Parathyroid adenoma (tissue), 2 donors: ENCODE results near the gene NDUFA5.
"Not testable (repeated sequence)": the region's sequence is repeated elsewhere in the genome, so short reads cannot be mapped to it uniquely, and the experiment has no call there.

Source experiments
- H2AFZ ChIP-seq: fragments of 300-600 bp; sonication (generic); one replicate; pipeline ENCODE4 v1.7.0; 2017; ENCODE audit warnings: antibody characterized with exemption, mild to moderate bottlenecking
- H3K27ac ChIP-seq: fragments of 300-600 bp; sonication (generic); one replicate; pipeline ENCODE4 v1.7.0; 2017
- H3K27me3 ChIP-seq: fragments of 300-600 bp; sonication (generic); one replicate; pipeline ENCODE4 v1.7.0; 2017; ENCODE audit warnings: low read length; ENCODE audit not compliant: control insufficient read depth, insufficient read depth
- H3K36me3 ChIP-seq: fragments of 300-600 bp; sonication (generic); one replicate; pipeline ENCODE4 v1.7.0; 2017; ENCODE audit warnings: low read length; ENCODE audit not compliant: control insufficient read depth, insufficient read depth
- H3K4me1 ChIP-seq: fragments of 300-600 bp; sonication (generic); one replicate; pipeline ENCODE4 v1.7.0; 2017; ENCODE audit warnings: control low read depth
- H3K4me2 ChIP-seq: fragments of 300-600 bp; sonication (generic); one replicate; pipeline ENCODE4 v1.7.0; 2017; ENCODE audit warnings: low read length
- H3K4me3 ChIP-seq: fragments of 300-600 bp; sonication (generic); one replicate; pipeline ENCODE4 v1.7.0; 2017; ENCODE audit warnings: low read depth, low read length
- H3K79me2 ChIP-seq: fragments of 300-600 bp; sonication (generic); one replicate; pipeline ENCODE4 v1.7.0; 2017; ENCODE audit warnings: control low read depth
- H3K9ac ChIP-seq: fragments of 300-600 bp; sonication (generic); one replicate; pipeline ENCODE4 v1.7.0; 2017; ENCODE audit warnings: mild to moderate bottlenecking
- H3K9me3 ChIP-seq: fragments of 300-600 bp; sonication (generic); one replicate; pipeline ENCODE4 v1.7.0; 2017; ENCODE audit warnings: low read length; ENCODE audit not compliant: control insufficient read depth
- TF ChIP-seq, protein P1 (sequence below): fragments of 300-600 bp; sonication (generic); IDR thresholded peaks from one replicate; pipeline ENCODE4 v1.7.0; 2017; ENCODE audit warnings: antibody characterized with exemption, mild to moderate bottlenecking
- donor health status: primary hyperparathyroidism.

NDUFA5 gene

DNA sequence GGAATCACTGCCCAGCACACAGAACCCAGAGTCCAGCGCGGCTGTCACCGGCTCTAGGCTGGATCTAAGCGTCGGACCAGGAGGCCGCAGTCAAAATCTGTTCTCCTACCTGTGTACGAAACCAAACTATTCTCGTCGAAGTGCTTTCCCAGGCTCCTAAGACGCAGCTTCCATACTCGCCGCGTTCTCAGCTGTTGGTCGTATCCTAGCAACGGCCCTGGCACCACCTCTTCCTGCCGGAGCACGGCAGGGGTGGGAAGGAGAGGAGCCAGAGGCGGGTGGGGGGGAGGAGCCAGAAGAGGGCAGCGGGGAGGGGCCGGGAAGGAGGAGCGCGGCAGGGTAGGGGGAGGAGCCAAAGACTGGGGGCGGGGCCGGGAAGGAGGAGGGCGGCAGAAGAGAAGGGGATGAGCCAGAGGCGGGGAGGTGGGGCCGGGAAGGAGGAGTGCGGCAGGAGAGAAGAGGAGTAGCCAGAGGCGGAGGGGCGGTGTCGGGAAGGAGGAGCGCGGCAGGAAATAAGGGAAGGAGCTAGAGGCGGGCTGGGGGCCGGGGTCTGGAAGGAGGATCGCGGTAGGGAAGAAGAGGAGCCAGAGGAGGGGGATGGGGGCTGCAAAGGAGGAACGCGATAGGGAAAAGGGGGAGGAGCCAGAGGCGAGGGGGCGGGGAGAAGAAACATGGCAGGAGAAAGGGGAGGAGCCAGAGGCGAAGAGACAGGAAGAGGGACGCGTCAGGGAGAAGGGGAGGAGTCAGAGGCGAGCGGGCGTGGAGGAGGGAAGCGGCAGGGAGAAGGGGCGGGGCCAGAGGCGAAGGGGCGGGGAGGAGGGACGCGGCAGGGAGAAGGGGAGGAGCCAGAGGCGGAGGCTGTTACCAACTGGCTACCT lies 23.0 kb downstream of the NDUFA5 start, which contains the start of gene IQUB:
Gene IQUB, minus strand, starts transcription at position 213 of the 878 bp plus-strand sequence. CDS start 22,255 bp downstream, outside the sequence.
- H3K27ac ChIP-seq: peak within 1 kb of the TSS; percentile 82
- no peaks in the 10 kb centered on the region for H3K36me3 ChIP-seq
- peak within 1 kb of the TSS; percentile 94 for H3K4me3 ChIP-seq
- peaks cover 5% of the 10 kb centered on the region for H3K79me2 ChIP-seq
- peak within 1 kb of the TSS; percentile 95 for H3K4me2 ChIP-seq
- H2AFZ ChIP-seq: peak within 1 kb of the TSS; percentile 76
- no peaks in the 10 kb centered on the region for H3K9me3 ChIP-seq
- TF ChIP-seq, protein P1, sequence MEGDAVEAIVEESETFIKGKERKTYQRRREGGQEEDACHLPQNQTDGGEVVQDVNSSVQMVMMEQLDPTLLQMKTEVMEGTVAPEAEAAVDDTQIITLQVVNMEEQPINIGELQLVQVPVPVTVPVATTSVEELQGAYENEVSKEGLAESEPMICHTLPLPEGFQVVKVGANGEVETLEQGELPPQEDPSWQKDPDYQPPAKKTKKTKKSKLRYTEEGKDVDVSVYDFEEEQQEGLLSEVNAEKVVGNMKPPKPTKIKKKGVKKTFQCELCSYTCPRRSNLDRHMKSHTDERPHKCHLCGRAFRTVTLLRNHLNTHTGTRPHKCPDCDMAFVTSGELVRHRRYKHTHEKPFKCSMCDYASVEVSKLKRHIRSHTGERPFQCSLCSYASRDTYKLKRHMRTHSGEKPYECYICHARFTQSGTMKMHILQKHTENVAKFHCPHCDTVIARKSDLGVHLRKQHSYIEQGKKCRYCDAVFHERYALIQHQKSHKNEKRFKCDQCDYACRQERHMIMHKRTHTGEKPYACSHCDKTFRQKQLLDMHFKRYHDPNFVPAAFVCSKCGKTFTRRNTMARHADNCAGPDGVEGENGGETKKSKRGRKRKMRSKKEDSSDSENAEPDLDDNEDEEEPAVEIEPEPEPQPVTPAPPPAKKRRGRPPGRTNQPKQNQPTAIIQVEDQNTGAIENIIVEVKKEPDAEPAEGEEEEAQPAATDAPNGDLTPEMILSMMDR: no peak
- no peaks in the 10 kb centered on the region for H3K4me1 ChIP-seq
- H3K27me3 ChIP-seq: no peaks in the 10 kb centered on the region
- H3K9ac ChIP-seq: no peak within 1 kb of the TSS

DNA sequence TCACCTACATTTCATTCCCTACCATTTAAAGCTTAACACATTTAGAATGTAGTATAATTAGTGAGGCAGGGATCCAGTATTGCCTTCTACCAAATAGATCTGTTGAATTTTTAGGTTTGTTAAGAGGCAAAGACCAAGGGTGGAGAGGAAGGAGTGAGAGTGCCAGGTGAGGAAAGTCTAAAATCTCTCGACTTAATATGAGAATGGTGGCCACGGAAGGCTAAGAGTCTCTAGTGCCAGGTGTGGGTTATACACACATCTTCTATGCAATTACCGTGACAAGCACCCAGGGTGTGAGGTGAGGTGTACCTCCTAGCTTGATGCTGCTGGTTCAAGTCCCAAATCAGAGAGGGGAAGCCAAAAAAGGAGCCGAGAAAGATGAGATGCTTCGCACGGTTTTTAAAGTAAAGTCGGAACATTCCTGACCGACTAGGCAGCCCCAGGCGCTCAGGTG lies 23.7 kb downstream of the NDUFA5 start:
- Histone ChIP-seq H3K4me1 (no peaks in the 10 kb centered on the region), H3K4me2 (peak overlapping the region; percentile 95), H3K79me2 (peaks cover 5% of the 10 kb centered on the region), H3K36me3 (no peaks in the 10 kb centered on the region), H3K27ac (peak overlapping the region; percentile 82), H3K4me3 (peak overlapping the region; percentile 94), H2AFZ (peak overlapping the region; percentile 76), H3K27me3 (no peaks in the 10 kb centered on the region), H3K9me3 (no peaks in the 10 kb centered on the region), H3K9ac (no peak overlapping the region)
- TF ChIP-seq, protein P1: no peak

DNA sequence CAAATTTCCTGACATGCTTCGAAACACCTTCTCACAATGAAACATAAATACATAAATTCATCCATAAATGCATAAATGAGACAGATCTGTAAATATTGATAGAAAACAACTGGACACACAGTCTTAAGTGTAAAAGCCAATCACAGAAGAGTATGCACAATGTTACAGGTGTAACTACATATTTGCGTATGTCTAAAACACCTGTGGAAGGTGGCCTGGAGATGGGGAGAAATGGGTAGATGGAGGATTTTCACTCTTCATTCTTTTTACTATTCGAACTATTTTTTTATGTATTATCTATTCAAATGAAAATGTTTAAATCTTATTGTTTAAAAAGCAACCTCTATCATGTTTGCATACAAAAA lies 24.1 kb downstream of the NDUFA5 start:
- peak overlapping the region; percentile 76 for H2AFZ ChIP-seq
- H3K4me2 ChIP-seq: peak overlapping the region; percentile 95
- no peaks in the 10 kb centered on the region for H3K27me3 ChIP-seq
- peaks cover 5% of the 10 kb centered on the region for H3K79me2 ChIP-seq
- no peaks in the 10 kb centered on the region for H3K36me3 ChIP-seq
- H3K4me1 ChIP-seq: no peaks in the 10 kb centered on the region
- H3K9ac ChIP-seq: no peak overlapping the region
- TF ChIP-seq, protein P1: no peak
- no peaks in the 10 kb centered on the region for H3K9me3 ChIP-seq
- peak overlapping the region; percentile 94 for H3K4me3 ChIP-seq
- H3K27ac ChIP-seq: peak overlapping the region; percentile 82

DNA sequence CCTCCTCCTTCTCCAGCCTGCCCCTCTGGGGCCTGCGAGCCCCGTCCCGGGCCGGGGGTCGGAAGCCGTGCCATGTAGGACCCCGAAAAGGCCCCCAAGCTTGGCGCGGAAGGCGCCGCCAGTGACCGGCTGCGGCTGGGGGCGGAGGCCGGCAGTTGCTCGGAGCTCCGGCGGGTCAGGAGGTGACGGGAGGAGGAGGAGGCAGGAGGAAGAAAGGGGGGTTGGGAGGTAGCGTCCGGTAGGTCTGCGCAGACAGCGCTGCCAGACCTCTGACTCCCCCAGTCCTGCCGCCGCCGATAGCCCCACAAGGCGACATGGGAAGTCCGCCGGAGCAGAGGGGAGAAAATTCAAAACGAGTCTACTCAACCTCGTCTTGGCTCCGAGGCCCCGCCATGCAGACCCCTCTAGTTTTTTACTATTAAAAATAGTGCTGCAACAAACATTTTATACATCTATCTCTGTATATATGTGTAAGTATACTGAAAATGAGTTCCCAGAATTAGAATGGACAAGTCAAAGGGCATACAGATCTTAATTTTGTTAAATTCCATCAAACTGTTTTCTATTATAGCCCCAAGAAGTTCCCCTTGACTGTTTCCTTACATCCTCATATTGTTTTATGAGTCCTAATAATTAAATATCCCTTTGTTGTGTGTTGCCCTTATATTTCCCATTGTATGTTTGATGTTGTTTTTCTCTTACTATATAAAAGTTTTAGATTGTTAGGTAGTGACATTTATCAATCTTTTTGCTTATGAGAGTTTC lies 24.6 kb downstream of the NDUFA5 start:
- peak overlapping the region; percentile 95 for H3K4me2 ChIP-seq
- not testable (repeated sequence) for H3K9ac ChIP-seq, H3K36me3 ChIP-seq, H3K9me3 ChIP-seq, H3K27ac ChIP-seq, H3K4me1 ChIP-seq, H3K27me3 ChIP-seq, H3K79me2 ChIP-seq
- peak overlapping the region; percentile 76 for H2AFZ ChIP-seq
- H3K4me3 ChIP-seq: peak overlapping the region; percentile 94

DNA sequence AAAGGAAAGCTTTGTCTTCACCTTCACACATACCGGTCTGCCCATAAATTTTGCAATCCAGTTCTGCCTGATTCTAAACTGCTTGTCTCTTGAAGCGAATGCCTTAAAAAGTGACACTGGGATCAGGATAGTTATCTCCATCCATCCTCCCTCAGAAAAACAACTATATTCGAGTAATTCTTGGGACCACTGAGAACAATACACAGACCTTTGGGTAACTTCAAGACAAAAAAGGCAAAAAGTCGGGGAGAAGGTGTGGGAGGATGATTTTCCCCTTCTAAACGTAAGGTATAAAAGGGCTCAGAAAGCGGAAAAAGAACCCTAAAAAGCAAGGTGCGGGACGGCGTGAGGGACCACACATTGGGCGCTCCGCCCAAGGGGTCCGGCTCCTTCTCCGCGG lies 25.3 kb downstream of the NDUFA5 start:
- peak overlapping the region; percentile 47 for H3K4me2 ChIP-seq
- H3K4me3 ChIP-seq, H3K27me3 ChIP-seq, H3K9me3 ChIP-seq, H3K9ac ChIP-seq, H3K79me2 ChIP-seq, H3K36me3 ChIP-seq, H3K4me1 ChIP-seq, H3K27ac ChIP-seq: not testable (repeated sequence)
- H2AFZ ChIP-seq: peak overlapping the region; percentile 69

DNA sequence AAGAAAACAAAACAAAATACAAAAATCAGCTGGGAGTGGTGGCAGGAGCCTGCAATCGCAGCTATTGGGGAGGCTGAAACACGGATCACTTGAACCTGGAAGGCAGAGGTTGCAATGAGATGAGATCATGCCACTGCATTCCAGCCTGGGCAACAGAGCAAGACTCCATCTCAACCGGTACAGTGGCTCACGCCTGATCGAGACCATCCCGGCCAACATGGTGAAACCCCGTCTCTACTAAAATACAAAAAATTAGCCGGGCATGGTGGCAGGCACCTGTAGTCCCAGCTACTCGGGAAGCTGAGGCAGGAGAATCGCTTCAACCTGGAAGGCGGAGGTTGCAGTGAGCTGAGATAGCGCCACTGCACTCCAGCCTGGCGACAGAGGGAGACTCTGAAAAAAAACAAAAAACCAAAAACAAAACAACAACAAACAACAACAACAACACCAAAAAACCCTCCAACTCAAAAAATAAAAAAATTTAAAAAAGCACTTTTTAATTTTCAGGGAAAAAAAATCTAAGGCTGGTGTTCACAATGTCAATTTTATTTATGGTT lies 27.5 kb downstream of the NDUFA5 start:
- H3K27ac ChIP-seq, H3K27me3 ChIP-seq, H3K36me3 ChIP-seq, H3K79me2 ChIP-seq, H3K9ac ChIP-seq, H3K4me3 ChIP-seq, H3K9me3 ChIP-seq, H2AFZ ChIP-seq, H3K4me2 ChIP-seq, H3K4me1 ChIP-seq: not testable (repeated sequence)
